ENCODE data around the gene SC5D. TPM values are rescaled to one million over a fixed set of nuclear protein-coding genes. Genes with fewer than 3 reads are reported as not detected.

The SC5D gene
- total RNA-seq, 2 donors from 2014 or later: 24.4 to 79.6 TPM

GRCh38 chr11:121349790-121350189 lies 57.2 kb downstream of the SC5D start:
- Histone ChIP-seq H3K4me1 (no peaks in the 10 kb centered on the region), H3K27me3 (no peaks in the 10 kb centered on the region), H3K9ac (ENCODE audit: low read depth in 2 of 2, low read length in 2 of 2) (no peak overlapping the region), H3K36me3 (no peaks in the 10 kb centered on the region), H3K4me3 (no peak overlapping the region), H3K27ac (no peak overlapping the region), H3K9me3 (no peaks in the 10 kb centered on the region)
- intact Hi-C loops (cut with DNase I): no loop called here
- no peak for TF ChIP-seq CTCF (IDR thresholded peaks at IDR 0.05)
- no peak for DNase-seq

DNA sequence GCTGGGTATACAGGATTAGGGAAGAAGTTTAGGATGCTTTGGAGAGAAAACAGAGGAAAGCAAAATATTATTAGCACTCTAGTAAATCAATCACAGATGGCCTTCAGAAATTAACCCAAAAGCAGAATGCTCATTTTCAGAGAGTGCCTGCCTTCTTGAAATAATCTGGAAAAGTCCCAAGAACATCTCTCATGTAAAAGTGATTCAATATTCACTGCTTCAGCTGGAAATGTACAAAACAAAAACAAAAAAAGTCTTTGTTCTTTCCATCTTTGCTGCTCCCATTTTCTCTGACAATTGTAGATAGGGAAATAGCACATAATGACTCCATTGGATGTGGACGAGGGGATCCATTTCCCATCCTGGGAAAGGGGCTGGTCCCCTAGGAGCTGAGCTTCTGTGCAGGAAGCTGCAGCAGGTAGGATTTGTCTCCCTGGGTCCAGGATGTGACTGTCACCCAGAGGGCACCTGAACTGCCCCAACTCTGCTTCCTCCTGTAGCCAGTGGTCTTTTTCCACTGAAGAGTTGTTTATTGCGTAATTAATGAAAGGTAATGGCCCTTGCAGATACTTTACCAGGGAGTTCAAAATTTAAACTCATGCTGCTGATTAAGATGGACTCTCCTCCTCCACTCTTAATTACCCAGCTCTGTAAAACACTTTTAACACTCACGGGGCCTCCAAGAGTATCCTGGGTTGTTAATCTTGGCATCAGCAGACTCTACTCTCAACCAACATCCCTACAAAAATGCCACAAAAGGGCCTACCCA lies 57.9 kb downstream of the SC5D start:
- Histone ChIP-seq H3K4me3 (no peak overlapping the region), H3K9me3 (no peaks in the 10 kb centered on the region), H3K27me3 (no peaks in the 10 kb centered on the region), H3K36me3 (no peaks in the 10 kb centered on the region), H3K27ac (no peak overlapping the region), H3K4me1 (no peaks in the 10 kb centered on the region), H3K9ac (ENCODE audit: low read depth in 2 of 2, low read length in 2 of 2) (no peak overlapping the region)
- TF ChIP-seq CTCF (IDR thresholded peaks at IDR 0.05): no peak
- no peak for DNase-seq
- intact Hi-C loops (cut with DNase I): no loop called here

DNA sequence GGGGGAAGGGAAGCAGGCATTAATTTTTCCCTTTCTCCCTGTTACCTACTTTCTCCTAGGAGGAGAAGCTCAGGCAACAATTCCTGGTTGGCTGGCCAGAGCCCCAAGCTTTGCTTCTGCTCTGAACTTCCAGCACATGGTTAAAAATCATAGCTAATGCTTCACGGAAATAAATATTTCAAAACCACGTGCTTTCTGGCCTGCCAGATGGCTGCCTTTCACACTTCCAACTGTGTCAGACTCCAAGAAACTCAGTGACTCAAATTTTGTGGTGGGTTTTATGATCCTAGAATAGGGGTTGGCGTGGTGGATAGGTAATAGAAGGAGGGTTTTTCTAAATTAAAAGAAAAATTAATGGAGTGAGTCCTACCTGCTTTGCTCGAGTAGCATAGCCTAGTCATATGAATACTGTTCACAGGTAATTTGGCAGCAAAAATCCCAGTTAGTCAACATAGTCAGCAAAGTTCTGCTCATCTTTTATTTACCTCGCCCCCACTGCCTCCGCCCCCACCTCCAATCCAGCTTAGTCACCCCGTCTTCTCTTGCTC lies 58.6 kb downstream of the SC5D start:
- Histone ChIP-seq H3K27me3 (no peaks in the 10 kb centered on the region), H3K27ac (no peak overlapping the region), H3K36me3 (no peaks in the 10 kb centered on the region), H3K4me1 (no peaks in the 10 kb centered on the region), H3K4me3 (no peak overlapping the region), H3K9ac (ENCODE audit: low read depth in 2 of 2, low read length in 2 of 2) (no peak overlapping the region), H3K9me3 (no peaks in the 10 kb centered on the region)
- TF ChIP-seq CTCF (IDR thresholded peaks at IDR 0.05): no peak
- intact Hi-C loops (cut with DNase I): no loop called here
- DNase-seq: no peak

DNA sequence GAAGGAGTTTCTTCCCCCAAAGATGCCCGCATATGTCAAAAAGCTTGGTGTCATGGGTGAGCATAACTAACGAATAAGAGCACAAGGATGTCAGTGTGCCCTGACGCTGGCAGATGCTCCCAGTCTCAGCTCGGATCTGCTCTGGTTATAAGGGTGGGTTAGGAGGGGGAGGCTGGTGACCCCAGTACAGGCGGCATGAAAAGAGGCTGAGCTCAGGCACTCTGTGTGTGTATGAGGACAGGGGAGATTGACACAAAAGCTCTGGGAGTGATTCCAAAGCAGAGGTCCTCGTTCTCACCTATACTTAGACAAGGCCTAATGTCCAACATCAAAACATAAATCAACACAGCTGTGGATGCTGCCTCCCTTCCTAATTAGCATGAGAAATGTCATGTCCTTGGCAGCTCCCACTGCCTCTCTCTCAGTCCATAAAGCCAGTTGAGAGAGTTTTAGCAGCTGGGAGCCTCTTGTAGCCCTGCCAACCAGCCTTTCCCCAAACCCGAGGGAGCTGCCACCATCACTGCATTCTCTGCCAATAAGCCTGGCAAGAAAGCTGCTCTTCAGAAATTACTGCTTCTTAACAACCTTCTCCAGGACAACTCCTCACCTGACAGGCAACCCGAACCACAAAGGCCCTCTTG lies 59.8 kb downstream of the SC5D start:
- Histone ChIP-seq H3K9me3 (no peaks in the 10 kb centered on the region), H3K36me3 (no peaks in the 10 kb centered on the region), H3K9ac (ENCODE audit: low read depth in 2 of 2, low read length in 2 of 2) (no peak overlapping the region), H3K4me3 (no peak overlapping the region), H3K27ac (no peak overlapping the region), H3K4me1 (no peaks in the 10 kb centered on the region), H3K27me3 (no peaks in the 10 kb centered on the region)
- TF ChIP-seq CTCF (IDR thresholded peaks at IDR 0.05): no peak
- no peak for DNase-seq
- intact Hi-C loops (cut with DNase I): no loop called here

DNA sequence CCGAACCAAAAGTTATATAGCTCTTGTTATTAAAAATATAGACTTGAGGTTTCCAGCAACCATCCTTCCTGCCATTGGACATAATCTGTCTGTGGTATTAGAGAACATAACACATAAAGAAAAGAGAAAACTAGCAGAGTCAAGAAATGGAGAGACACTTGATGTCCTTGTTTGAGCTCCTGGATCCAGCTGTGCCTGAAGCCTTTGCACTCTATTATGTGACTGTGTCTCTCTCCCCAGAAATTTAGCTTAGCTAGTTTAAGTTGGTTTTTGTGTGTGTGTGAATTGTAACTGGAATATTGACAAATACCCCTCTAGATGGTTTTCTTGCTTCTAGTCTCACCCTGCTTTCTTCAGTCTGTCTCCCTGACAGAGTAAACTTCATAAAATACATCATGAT lies 61.6 kb downstream of the SC5D start:
- H3K27ac ChIP-seq: no peak overlapping the region
- H3K27me3 ChIP-seq: no peaks in the 10 kb centered on the region
- no peaks in the 10 kb centered on the region for H3K4me1 ChIP-seq
- no peaks in the 10 kb centered on the region for H3K9me3 ChIP-seq
- intact Hi-C loops (cut with DNase I): no loop called here
- H3K9ac ChIP-seq (ENCODE audit: low read depth in 2 of 2, low read length in 2 of 2): no peak overlapping the region
- no peak overlapping the region for H3K4me3 ChIP-seq
- H3K36me3 ChIP-seq: no peaks in the 10 kb centered on the region
- DNase-seq: no peak
- TF ChIP-seq CTCF (IDR thresholded peaks at IDR 0.05): no peak
